ENCODE measurements around the gene WWC2.

The WWC2 gene

DNA sequence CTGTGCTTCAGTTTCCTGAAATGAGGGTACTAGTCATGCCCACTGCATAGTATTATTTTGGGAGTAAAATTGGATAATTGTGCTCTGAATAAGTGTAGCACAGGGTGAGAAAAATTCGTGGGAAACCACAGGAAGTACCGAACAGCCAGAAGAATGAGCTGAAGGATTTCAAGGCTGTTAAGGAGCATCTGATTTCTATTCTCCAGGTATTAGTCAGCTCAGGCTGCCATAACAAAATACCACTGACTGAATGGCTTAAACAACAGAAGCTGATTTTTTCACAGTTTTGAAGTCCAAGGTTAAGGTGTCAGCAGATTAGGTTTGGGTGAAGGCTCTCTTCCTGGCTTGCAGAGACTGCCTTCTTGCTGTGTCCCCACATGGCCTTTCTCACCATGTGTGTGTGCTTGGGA lies 41.9 kb downstream of the WWC2 start:
- no peak overlapping the region for H3K4me3 ChIP-seq (ENCODE audit: low read depth, low read length)
- peak; percentile 74 for DNase-seq (ENCODE audit: low read depth)
- TF ChIP-seq, protein P1, sequence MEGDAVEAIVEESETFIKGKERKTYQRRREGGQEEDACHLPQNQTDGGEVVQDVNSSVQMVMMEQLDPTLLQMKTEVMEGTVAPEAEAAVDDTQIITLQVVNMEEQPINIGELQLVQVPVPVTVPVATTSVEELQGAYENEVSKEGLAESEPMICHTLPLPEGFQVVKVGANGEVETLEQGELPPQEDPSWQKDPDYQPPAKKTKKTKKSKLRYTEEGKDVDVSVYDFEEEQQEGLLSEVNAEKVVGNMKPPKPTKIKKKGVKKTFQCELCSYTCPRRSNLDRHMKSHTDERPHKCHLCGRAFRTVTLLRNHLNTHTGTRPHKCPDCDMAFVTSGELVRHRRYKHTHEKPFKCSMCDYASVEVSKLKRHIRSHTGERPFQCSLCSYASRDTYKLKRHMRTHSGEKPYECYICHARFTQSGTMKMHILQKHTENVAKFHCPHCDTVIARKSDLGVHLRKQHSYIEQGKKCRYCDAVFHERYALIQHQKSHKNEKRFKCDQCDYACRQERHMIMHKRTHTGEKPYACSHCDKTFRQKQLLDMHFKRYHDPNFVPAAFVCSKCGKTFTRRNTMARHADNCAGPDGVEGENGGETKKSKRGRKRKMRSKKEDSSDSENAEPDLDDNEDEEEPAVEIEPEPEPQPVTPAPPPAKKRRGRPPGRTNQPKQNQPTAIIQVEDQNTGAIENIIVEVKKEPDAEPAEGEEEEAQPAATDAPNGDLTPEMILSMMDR (conservative IDR thresholded peaks at IDR 0.05; ENCODE audit: low read depth, low read length) = no peak

DNA sequence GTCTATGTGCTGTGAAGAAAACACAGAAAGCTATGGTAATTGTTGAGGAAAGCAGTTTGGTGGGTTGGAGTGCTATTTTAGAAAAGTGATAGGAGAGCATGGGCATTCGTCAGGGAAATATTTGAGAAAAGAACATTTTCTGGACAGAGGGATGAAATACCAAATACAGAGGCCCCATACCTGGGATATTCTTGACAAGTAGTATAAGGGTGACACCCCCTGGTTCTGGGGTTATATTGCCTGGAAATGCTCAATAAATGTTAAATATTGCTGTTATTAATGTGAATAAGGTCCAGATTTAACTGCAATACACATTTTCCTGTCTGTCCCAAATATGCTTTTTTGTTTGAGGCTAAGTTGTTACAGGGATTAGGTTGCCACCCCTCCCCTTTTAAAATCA lies 42.9 kb downstream of the WWC2 start:
- TF ChIP-seq, protein P1 (conservative IDR thresholded peaks at IDR 0.05; ENCODE audit: low read depth, low read length) = peak; percentile 2
- DNase-seq (ENCODE audit: low read depth) = no peak

DNA sequence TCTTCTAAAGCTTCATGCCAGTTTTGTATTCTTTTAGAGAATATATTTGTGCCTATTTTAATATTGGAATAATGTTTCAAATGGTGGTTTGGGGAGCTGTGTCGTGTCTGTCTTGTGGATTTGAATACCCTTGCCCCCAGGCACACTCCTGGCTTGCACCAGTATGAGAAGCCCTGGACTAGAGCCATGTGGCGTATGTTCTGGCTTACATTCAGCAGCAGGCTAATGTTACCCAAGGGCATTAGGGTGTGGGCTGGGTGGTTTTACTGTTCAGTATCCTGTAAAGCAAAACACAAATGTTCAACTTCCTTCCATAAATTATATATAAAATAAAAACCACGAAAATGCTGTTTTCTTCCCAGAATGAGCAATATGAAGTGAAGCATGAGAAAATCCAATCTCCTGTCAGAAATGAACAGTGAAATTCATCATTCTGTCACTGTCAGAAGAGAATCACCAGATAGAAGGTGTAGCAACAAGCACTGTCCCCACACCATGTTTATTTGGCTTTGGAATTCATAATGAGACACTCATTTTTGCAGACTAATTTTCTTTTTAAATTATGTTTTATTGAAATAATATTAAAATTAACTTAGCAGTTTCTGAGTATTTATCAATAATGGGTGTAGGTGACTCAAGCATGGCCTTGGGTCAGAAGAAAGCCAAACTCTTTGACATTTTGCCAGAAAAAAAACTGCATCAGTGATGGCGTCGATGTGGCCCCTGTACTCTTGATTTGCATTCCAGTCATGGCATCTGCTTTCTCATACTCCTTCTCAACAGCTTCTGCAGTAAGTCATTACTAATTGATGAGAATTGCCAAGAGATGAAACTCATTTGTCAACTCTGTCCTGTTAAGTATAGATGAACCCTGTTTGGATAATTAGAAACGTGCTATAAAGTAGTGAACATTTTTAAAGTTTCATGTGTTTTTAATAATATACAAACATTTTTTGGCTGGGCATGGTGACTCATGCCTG lies 43.8 kb downstream of the WWC2 start:
- TF ChIP-seq, protein P1 (conservative IDR thresholded peaks at IDR 0.05; ENCODE audit: low read depth, low read length) = no peak
- H3K4me3 ChIP-seq (ENCODE audit: low read depth, low read length) = no peak overlapping the region
- peak; percentile 55 for DNase-seq (ENCODE audit: low read depth)

More for the DNA sequence above, 42.9 kb downstream of the WWC2 start:
- H3K4me3 ChIP-seq (ENCODE audit: low read depth, low read length) = no peak overlapping the region

DNA sequence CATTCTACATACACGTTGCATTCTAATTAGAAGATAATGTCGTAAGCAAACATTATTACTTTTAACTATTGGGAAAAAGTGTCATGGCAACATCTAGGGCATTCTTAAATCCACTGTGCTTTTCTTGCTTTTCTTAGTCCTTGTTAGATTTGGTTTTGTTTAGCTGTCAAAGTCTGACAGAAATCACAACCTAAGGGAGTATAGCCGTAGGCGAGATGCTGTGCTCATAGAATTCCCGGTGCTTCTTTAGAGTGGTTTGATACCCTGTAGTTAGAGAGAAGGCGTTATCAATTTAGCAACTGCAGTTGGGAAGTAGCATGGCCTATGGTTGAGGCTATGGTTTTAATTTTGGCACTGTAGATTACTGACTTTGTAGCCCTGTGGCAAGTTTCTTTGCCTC lies 45.7 kb downstream of the WWC2 start:
- no peak for DNase-seq (ENCODE audit: low read depth)
- TF ChIP-seq, protein P1 (conservative IDR thresholded peaks at IDR 0.05; ENCODE audit: low read depth, low read length) = no peak
- no peak overlapping the region for H3K4me3 ChIP-seq (ENCODE audit: low read depth, low read length)

DNA sequence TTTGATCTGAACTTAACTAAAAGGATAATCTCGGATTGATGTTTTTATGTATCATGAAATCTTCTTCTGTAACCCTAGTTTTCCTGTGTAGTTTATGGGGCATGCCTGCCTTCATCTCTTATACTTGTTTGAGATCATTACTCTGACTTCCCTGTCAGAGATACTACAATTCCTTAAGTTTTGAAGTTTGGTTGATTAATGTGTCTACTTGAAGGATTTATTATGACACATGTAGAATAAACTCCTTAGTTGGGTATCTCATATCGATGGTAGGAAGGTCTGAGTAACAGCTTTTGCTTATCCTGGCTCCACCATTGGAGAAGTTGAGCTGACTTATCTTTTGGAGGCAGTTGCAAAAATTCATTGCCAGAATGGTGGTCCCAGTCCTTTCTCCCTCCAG lies 46.7 kb downstream of the WWC2 start:
- TF ChIP-seq, protein P1 (conservative IDR thresholded peaks at IDR 0.05; ENCODE audit: low read depth, low read length) = no peak
- no peak overlapping the region for H3K4me3 ChIP-seq (ENCODE audit: low read depth, low read length)
- no peak for DNase-seq (ENCODE audit: low read depth)

DNA sequence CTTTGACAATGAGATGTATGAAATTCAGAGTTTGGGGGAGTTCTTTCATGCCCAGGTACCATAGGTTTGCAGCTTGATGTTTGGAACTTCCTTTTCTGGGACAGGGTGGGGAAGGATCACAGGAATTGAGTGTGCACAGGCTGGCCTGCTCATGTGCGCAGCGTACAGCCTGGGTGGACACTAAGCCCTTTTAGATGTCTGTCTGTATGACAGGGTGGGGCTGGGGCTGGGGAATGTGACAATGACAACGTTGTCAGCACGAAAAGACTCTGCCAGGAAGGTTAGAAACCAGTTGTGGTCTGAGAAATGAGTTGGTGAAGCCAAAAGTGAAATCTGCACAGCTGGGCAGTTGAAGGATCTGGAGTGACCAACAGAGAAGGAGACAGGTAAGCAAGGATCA lies 47.4 kb downstream of the WWC2 start:
- DNase-seq (ENCODE audit: low read depth) = no peak
- H3K4me3 ChIP-seq (ENCODE audit: low read depth, low read length) = no peak overlapping the region
- TF ChIP-seq, protein P1 (conservative IDR thresholded peaks at IDR 0.05; ENCODE audit: low read depth, low read length) = no peak

DNA sequence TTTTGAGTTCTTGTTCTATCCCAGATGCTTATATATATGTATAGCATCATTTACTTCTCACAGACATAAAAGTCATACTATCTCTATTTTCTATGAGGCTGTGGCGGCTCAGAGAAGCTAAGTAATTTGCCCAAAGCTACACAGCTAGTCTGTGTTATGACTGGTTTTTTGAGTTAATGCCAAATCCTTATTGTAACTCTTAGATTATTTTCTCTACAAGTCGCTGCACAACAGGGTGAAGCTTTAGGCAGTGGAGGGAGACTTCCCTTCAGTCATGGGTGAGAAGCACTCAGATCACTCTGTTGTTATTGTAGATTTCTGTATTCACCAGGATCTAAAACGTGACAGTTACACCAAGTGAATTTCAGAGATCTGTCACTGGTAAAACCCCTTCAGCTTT lies 48.1 kb downstream of the WWC2 start:
- no peak overlapping the region for H3K4me3 ChIP-seq (ENCODE audit: low read depth, low read length)
- TF ChIP-seq, protein P1 (conservative IDR thresholded peaks at IDR 0.05; ENCODE audit: low read depth, low read length) = no peak
- no peak for DNase-seq (ENCODE audit: low read depth)

All from choroid plexus epithelial cell (primary cell).